Esophagus (tissue), 2 donors: ENCODE data around the gene STK25. TPM values are rescaled to one million over a fixed set of nuclear protein-coding genes. Genes with fewer than 3 reads are reported as not detected.
"Not testable (repeated sequence)": the region's sequence is repeated elsewhere in the genome, so short reads cannot be mapped to it uniquely, and the experiment has no call there.

Experiments
- H3K27ac ChIP-seq, 2 donors: one replicate each; pipeline ENCODE4 v1.5.1; 2013; ENCODE audit warnings: low read depth in 2 of 2, mild to moderate bottlenecking in 2 of 2, inconsistent platforms in 1 of 2, low read length in 1 of 2, moderate library complexity in 1 of 2
- H3K27me3 ChIP-seq, 2 donors: one replicate each; pipeline ENCODE4 v1.6.1; 2013; ENCODE audit warnings: low read length in 2 of 2, control low read depth in 1 of 2, mild to moderate bottlenecking in 1 of 2; ENCODE audit not compliant: insufficient read depth in 2 of 2, control insufficient read depth in 1 of 2
- H3K36me3 ChIP-seq, 2 donors: one replicate each; pipeline ENCODE4 v1.6.1; 2013; ENCODE audit warnings: low read length in 1 of 2; ENCODE audit not compliant: control insufficient read depth in 2 of 2, insufficient read depth in 2 of 2
- H3K4me1 ChIP-seq, 2 donors: one replicate each; pipeline ENCODE4 v1.6.1; 2013; ENCODE audit warnings: low read length in 1 of 2; ENCODE audit not compliant: control insufficient read depth in 2 of 2, insufficient read depth in 2 of 2
- H3K4me3 ChIP-seq, 2 donors: one replicate each; pipeline ENCODE4 v1.5.1; 2013; ENCODE audit warnings: low read length in 2 of 2, mild to moderate bottlenecking in 2 of 2, low read depth in 1 of 2, moderate library complexity in 1 of 2
- H3K9me3 ChIP-seq, 2 donors: one replicate each; pipeline ENCODE4 v1.6.1; 2013; ENCODE audit warnings: mild to moderate bottlenecking in 2 of 2, low read depth in 1 of 2, low read length in 1 of 2, moderate library complexity in 1 of 2; ENCODE audit not compliant: control insufficient read depth in 2 of 2, insufficient read depth in 1 of 2
- WGBS, 2 donors: extraction: QIAGEN DNeasy Blood & Tissue Kit; methylation state at CpG; one replicate each; pipeline ENCODE4 v1.1.7; 2013; 5-methylcytosine and 5-hydroxymethylcytosine counted together
- polyA plus RNA-seq, 2 donors: library from polyadenylated mRNA; stranded (reverse); fragments of 200-250 nt; gene quantifications; one replicate each; pipeline ENCODE4 v1.2.3, GENCODE V29; 2013
- donor health status: healthy with polysubstance abuse.
- donor health status: Bipolar disorder and iron deficiency.

Gene STK25
- polyA plus RNA-seq, 2 donors = 116 to 132 TPM

DNA sequence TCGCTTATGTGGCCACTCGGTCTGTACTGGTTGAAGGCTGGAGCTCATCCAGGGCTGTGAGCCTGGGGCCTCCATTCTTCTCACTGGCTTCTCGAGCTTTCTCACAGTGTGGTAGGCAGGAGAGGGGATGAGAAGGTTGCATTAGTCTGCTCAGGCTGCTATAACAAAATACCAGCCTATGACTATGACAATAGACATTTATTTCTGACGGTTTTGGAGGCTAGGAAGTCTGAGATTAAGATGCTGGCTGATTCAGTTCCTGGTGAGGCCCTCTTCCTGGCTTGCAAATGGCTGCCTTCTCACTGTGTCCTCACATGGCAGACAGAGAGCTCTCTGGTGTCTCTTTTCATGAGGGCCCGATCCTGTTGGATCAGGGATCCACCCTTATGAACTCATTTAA, 6.2 kb upstream of the STK25 start:
- Histone ChIP-seq H3K27ac (no peak overlapping the region), H3K36me3 (peaks cover 0 to 1% of the 10 kb centered on the region in 2 donors), H3K4me3 (no peak overlapping the region), H3K9me3 (no peaks in the 10 kb centered on the region), H3K27me3 (no peaks in the 10 kb centered on the region), H3K4me1 (peaks cover under 1 to 3% of the 10 kb centered on the region in 2 donors)
- WGBS, 2 donors = 68 to 75% methylated on average over 5 of the region's 5 CpGs

DNA sequence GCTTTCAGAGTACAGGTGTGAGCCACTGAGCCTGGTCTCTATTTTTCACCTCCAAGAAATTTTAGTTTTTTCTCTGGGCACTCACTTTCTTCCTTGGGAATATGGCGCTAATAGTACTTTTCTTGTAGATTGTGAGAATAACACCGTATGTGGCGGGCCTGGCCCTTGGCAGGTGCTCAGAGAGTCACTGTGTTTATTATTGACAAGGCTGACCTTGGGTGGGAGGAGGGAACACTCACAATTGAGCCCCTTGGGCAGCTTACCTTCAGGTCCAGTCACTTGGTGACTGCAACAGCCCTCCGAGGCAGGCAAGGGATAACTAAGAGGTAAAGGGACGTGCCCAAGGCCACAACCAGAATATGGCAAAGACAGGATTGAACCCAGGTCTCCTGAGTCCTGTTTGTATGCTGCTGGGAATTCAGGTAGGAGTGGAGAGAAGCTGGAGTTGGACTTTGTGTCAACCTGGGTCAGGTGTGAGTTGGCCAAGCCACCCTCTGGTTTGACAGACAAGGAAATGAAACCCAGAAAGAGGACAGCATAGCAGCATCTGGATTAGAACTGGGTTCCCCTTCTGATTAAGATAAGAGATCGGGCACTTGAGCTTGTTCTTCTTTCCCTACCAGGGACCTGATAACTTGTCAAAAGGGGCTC, 2.8 kb upstream of the STK25 start:
- Histone ChIP-seq H3K27ac (no peak overlapping the region), H3K4me3 (no peak overlapping the region), H3K27me3 (no peaks in the 10 kb centered on the region), H3K4me1 (peaks cover 11% of the 10 kb centered on the region in 2 donors), H3K9me3 (no peaks in the 10 kb centered on the region), H3K36me3 (peaks cover 0 to 2% of the 10 kb centered on the region in 2 donors)
- WGBS, 2 donors = 88 to 93% methylated on average over 6 of the region's 6 CpGs

- Histone ChIP-seq H3K27ac (peak overlapping the region; percentile 66 to 90), H3K36me3 (peaks cover 1 to 13% of the 10 kb centered on the region in 2 donors), H3K4me3 (peak overlapping the region; percentile 67 to 90), H3K27me3 (no peaks in the 10 kb centered on the region), H3K4me1 (peaks cover 11 to 15% of the 10 kb centered on the region in 2 donors), H3K9me3 (no peaks in the 10 kb centered on the region)
- 17 to 18% methylated on average over 24 of the region's 24 CpGs for WGBS, 2 donors
Measured at GRCh38 chr2:241509155-241509784, 886 bp upstream of the STK25 start.

- no peaks in the 10 kb centered on the region for H3K27me3 ChIP-seq
- peak overlapping the region; percentile 70 to 78 for H3K27ac ChIP-seq
- H3K4me1 ChIP-seq = peaks cover 11 to 15% of the 10 kb centered on the region in 2 donors
- peaks cover 5 to 18% of the 10 kb centered on the region in 2 donors for H3K36me3 ChIP-seq
- WGBS, 2 donors = 1 to 2% methylated on average over 66 to 67 of the region's 67 CpGs
- H3K4me3 ChIP-seq = peak overlapping the region; percentile 67 to 90
- H3K9me3 ChIP-seq = no peaks in the 10 kb centered on the region
Measured at GRCh38 chr2:241507430-241508239, 749 bp downstream of the STK25 start.

- Histone ChIP-seq H3K4me3 (peak overlapping the region; percentile 67 to 90), H3K27me3 (no peaks in the 10 kb centered on the region), H3K36me3 (peaks cover 5 to 16% of the 10 kb centered on the region in 2 donors), H3K4me1 (peaks cover 11 to 15% of the 10 kb centered on the region in 2 donors), H3K27ac (no peak overlapping the region), H3K9me3 (no peaks in the 10 kb centered on the region)
- 44 to 50% methylated on average over 19 of the region's 19 CpGs for WGBS, 2 donors
Measured at GRCh38 chr2:241506793-241507429, 1.5 kb downstream of the STK25 start.

- H3K27me3 ChIP-seq, H3K9me3 ChIP-seq, H3K4me3 ChIP-seq, H3K27ac ChIP-seq: not testable (repeated sequence)
- Histone ChIP-seq H3K4me1 (peaks cover 11 to 15% of the 10 kb centered on the region in 2 donors), H3K36me3 (peaks cover 5 to 18% of the 10 kb centered on the region in 2 donors)
- WGBS, 2 donors = 95% methylated on average over 11 of the region's 11 CpGs
Measured at GRCh38 chr2:241506317-241506716, 2.1 kb downstream of the STK25 start.

GRCh38 chr2:241505781-241506201, 2.6 kb downstream of the STK25 start:
- Histone ChIP-seq H3K36me3 (peaks cover 5 to 23% of the 10 kb centered on the region in 2 donors), H3K4me3 (no peak overlapping the region), H3K27ac (no peak overlapping the region), H3K4me1 (peaks cover 16 to 20% of the 10 kb centered on the region in 2 donors), H3K27me3 (no peaks in the 10 kb centered on the region), H3K9me3 (no peaks in the 10 kb centered on the region)
- 89 to 94% methylated on average over 7 of the region's 7 CpGs for WGBS, 2 donors

GRCh38 chr2:241505086-241505780, 3.2 kb downstream of the STK25 start:
- 85 to 87% methylated on average over 15 of the region's 15 CpGs for WGBS, 2 donors
- peaks cover 6 to 28% of the 10 kb centered on the region in 2 donors for H3K36me3 ChIP-seq
- no peaks in the 10 kb centered on the region for H3K9me3 ChIP-seq
- H3K4me1 ChIP-seq = peaks cover 16 to 22% of the 10 kb centered on the region in 2 donors
- H3K27me3 ChIP-seq = no peaks in the 10 kb centered on the region
- no peak overlapping the region for H3K27ac ChIP-seq
- H3K4me3 ChIP-seq = no peak overlapping the region
